Measurements from ENCODE around the gene PHACTR1.

The PHACTR1 gene

GRCh38 chr6:12806136-12806535, 89.6 kb downstream of the PHACTR1 start:
- DNase-seq, result no peak

DNA sequence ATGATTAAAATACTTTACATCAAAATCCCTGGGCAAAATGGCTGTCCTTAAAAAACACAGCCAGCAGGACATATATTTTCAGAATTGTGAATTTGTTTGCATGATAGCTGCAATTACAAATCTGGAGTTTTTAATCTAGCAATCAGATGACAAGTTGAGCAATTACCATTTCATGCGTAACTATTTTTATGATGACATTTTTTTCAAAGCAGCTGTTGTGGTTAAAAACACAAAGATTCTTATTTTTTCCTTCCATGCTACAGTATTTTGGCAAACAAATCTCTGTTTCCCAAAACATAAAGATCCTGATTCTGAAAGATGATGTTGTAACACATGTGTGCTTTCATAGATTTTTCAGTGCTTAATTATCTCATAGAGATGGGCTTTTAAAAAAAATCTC, 90.2 kb downstream of the PHACTR1 start:
- DNase-seq, result no peak

GRCh38 chr6:12811519-12811918, 95.0 kb downstream of the PHACTR1 start:
- DNase-seq, result no peak

DNA sequence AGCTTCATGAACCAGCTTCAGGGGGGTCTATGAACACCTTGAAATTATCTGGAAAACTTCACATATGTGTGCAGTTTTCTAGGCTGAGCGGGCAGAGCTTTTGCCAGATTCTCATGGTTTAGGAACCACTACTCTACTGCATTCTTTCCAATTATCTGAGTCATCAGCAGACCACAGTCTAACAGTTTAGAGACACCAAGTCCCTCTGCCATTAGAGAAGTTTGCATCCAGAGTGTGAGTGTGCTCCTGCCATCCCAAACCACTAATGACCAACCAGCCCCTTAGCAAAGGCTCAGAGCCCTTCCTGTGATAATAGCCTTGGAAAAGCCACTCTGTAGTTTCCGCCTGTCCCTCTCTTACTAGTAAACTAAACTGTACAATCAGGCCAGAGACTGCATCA, 96.8 kb downstream of the PHACTR1 start:
- DNase-seq, result no peak

DNA sequence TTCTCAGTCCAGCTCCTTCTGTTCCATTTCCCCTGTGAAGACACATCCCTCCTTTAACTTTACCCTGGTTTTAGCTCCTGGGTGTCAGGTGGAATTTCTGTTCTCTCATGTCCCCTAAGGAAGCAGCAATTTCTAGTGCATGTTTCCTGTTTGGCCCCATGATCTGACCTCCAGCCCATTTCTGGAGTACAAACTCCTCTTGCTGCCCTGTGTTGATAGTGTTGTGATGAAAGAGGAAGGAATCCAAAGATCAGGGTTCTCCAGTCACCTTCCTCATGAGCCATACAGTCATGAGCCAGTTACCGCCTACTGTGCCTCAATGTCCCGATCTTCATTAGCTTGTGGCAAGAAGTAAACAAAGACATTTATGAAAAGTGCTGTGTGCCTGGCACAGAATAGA, 97.4 kb downstream of the PHACTR1 start:
- DNase-seq, result no peak

DNA sequence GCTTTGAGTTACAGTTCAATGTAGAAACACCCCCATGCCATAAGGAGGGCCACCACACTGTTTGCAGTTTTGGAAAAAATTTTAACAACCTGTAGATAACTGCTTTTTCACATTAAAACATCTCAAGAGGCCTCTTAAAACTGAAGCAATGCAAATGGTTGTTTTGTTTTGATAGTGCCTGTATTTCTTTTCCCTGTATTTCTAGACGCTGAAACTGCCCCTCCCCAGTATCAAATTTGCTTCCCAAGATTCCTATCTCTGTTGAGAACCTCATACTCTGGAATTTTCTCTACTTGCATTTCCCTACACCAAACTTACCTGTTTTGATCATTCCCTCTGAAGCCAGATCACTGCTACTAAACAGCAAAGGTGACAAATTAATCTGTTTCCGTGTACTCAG, 98.5 kb downstream of the PHACTR1 start:
- DNase-seq, result no peak

DNA sequence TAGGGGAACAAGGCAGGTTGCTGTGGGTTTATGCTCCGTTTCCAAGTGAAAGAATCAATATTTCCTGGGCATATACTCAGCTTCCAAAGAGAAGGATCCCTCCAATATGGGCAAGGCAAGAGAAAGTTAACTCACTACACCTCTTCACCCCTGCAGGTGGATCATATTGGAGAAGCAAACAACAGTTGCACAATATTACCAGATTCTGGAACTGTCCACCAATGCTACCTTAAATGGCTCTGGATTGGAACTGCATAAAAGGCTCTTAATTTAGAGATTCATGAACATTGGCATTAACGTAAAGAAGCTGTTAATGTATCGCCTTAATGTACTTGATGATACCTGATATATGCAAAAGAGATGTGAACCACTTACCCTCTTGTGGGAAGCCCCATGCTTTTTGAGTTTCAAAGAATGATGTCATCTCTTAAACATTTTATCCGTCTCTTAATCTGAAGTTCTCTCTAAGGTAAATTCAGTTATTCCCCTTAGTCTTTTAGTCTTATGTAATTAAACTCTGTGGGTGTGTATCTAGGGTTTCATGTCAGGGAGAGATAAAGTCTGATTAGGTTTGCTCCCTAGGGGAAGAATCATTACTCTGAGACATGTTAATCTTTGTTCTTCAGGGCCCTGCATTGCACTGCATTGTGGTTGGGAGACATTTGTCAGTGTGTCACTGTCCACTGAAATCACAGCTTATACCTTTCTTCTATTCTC, 99.5 kb downstream of the PHACTR1 start:
- no peak for DNase-seq

DNA sequence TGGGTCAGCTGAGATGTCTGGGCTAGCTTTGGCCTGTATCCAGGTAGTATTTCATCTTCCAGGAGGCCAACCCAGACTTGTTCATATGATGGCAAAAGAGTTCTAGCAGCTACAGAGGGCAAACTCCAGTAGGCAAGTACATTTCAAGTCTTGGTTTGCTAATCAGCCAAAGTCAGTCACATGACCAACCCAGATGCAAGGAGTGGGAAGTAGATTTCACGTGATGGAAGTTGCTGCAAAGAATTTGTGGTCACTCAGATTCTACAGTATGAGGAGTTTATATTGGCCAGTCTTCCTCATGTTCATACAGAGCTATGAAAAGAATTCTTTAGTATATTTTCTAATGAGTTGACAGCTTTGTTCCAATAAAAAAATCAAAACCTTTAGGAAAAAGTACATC, 101.8 kb downstream of the PHACTR1 start:
- DNase-seq, result no peak

- no peak for DNase-seq
Observed at GRCh38 chr6:12823847-12824246, 107.3 kb downstream of the PHACTR1 start.

GRCh38 chr6:12826584-12826983, 110.0 kb downstream of the PHACTR1 start:
- no peak for DNase-seq

DNA sequence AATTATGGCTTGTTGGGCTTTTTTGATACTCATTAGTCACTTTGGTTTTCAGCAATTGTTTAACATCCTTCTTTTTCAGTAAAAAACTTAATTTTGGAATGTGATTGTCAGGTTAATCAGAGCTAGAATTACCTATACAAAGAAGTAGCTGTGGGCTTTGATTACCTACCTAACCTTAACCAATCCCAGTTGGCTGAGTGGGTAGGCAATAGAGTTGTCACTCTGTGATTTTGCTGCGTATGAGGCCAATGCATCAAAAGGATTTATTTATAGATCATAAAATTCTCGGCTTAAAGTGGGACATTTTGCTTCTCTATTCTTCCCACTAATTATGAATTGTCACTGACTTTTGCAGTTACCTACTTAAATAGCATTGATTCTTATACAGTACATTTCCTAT, 111.4 kb downstream of the PHACTR1 start:
- DNase-seq, result no peak

- no peak for DNase-seq
Observed at GRCh38 chr6:12832226-12832735, 115.7 kb downstream of the PHACTR1 start.

DNA sequence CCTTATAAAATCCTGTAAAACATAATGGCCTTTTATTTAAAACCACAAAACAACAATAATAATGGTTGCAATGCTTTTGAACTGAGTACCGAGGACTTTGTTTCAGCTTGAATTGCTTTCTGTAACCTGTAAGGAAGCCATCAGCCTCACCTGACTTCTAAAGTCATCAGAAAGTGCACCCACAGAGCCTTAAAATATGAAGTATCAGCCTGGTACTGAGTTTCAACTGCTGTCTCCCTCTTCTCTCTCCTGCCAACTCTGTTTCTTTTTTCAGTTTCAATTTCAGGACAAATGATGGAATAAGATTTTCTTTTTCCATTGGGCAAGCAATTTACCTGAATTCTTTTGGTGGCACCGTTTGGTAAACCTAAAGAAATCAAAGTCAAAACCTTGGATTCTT, 119.4 kb downstream of the PHACTR1 start:
- DNase-seq, result no peak

- no peak for DNase-seq
Observed at GRCh38 chr6:12841619-12842018, 125.1 kb downstream of the PHACTR1 start.

DNA sequence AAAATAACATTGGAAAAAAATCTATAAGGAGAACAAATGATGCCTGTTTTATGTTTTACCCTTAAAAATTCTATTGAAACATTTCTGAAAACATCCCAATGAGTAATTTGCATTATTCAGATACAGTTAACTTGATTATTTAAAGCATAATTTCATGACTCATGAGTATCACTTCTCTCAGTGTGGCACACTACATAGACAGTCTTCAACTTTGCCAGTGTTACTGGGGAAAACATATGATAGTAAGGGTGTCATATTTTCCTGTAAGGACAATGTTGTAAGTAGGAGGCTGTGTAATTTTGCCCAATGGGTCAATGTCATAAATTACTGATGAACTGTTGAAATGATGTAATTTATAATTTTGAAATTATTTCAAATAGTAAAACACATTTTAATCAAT, 125.5 kb downstream of the PHACTR1 start:
- no peak for DNase-seq

DNA sequence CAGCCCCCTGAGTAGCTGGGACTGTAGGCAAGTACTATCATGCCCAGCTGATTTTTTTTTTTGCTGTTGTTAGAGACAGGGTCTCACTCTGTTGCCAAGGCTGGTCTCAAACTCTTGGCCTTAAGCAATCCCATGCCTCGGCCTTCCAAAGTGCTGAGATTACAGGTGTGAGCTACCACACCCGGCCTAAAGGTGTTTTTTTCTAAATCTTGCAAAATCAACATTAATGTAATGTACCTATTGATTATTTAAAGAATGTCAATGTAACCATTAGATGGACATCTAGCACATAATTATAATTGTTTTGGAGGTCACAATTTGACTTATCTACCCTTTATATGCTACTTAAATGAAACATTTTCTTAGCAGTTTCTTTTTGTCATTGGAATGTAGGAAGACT, 126.1 kb downstream of the PHACTR1 start:
- DNase-seq, result no peak

- DNase-seq, result no peak
Observed at GRCh38 chr6:12844284-12845223, 128.0 kb downstream of the PHACTR1 start.

DNA sequence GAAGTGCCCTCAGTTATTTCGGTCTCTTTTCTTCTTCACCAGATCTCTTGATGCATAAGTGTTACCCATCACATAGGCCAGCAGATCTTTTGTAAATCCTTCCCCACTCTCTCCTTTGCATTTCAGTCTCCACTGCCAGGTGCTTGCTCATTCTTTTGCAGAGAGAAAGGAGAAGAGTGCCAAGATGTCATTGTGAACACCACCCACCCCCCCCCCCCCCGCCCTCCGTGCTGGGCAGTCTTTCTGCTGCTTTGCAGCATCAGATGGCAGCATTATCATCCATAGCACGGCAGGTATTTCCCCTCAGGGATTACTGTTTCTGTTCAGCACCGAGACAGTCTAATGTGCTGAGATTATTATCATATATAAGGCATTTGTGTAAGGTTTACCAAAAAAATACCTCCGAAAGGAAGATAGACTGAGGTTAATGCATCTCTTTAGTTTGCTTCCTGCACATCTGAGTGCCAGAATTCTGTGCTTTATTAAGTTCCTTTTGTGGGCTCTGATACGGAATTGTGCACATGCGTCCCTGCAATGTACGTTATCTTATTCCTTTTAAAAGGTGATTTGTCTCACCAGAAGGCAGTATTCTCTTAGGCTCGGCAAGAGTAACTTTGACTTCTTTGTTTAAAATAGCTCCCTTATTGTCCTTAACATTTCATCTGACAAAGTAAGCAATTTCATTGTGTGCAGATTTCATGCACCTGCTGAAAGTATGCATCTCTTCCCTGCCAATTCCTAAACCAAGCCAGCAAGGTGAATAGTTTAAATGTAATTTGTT, 128.8 kb downstream of the PHACTR1 start:
- DNase-seq, result no peak

DNA sequence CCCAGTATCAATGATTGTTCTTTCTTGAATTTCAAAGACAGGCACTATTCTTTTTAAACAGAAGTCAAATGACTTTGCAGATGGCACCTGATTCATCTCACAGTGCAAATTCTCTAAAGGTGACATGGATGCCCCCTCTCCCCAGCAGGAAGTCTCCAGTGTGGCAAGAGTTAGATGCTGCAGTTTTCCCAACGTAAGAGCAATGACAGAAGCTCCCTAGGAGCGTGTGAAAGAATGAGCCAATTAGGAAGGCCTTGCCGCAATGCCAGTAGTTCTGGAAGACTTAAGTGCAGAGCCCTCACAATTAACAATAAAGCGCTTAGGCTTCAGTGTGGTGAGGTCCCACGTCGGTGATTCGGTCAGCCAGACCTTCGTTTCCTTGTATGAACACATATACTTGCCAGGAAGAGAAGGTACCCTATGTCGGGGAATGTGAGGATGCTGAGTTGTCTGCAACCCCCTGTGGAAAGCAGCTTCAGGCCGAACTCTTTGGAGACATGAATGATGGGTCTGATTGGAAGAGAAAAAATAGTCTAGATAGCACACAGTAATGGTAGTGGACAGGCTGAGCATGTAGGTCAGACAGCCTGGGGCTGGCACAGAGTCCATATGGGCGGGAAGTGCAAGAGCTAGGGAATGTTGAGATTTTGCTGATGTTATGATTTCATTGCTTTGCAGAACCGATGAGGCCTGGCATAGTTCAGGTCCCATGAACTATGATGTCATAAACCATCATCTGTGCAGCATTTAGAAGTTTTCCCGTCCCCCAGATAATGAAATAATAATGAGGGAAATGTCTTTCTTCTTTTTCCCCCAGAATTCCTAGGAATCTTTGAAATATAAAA, 132.6 kb downstream of the PHACTR1 start:
- no peak for DNase-seq

GRCh38 chr6:12849809-12850198, 133.2 kb downstream of the PHACTR1 start:
- no peak for DNase-seq

GRCh38 chr6:12851123-12851695, 134.6 kb downstream of the PHACTR1 start:
- no peak for DNase-seq

- DNase-seq, result no peak
Observed at GRCh38 chr6:12861603-12862002, 145.0 kb downstream of the PHACTR1 start.

Data from DMS79 (cell line).